ENCODE data around the gene RNF169.
A peak's percentile ranks its signal among the peaks of the same experiment; 100 is the strongest.
"Not testable (repeated sequence)": the region's sequence is repeated elsewhere in the genome, so short reads cannot be mapped to it uniquely, and the experiment has no call there.

Gene RNF169

DNA sequence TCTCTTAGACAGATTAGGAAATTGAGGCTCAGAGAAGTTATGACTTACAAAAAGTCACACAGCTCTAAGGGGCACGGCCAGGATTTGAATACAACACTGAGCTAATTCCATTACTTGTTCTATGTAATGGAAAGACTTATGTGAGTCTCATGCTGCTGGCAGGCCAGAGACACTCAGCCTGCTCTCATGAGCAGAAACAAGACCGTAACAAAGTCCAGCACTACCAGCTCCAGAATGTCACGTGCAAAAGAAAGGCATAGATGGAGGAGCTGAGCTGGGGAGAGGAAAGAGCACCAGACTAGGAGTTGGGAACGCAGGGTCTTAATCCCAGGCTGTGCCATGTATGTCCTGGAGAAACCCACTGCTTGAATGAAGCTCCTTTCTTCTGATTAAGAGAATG lies 19.3 kb upstream of the RNF169 start:
- no peak for DNase-seq

DNA sequence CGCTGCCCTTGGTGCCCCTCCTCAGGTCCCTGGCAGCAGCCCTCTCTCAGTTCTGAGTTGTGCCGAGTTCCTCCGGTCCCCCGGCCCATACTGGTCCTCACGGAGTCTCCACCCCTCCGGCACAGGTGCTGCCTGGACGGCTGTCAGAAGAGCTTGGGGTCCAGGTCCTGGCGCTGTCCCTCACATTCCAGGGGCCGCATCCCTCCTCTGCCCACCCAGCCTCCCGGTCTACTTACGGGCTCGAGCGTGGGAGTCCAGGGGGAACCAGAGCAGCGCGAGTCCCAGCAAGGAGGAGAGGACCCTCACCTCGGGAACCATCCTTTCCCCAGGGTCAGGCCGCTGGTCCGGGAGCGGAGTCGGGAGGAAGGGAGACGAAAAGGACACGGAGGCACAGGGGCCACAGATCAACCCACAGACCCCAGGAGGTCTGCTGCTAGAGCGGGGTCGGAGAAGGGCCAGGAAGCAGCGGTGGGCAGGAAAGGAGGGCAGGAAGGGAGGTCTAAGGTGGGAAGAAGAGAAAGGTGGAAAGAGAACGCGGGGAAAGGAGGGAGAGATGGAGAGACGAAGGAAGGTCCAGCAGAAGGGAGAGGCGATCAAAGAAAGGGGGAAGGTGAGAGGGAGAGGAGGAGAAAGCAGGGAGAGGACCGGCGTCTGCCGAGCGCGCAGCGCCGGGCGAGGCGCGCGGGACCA lies 17.9 kb upstream of the RNF169 start:
- DNase-seq: no peak

DNA sequence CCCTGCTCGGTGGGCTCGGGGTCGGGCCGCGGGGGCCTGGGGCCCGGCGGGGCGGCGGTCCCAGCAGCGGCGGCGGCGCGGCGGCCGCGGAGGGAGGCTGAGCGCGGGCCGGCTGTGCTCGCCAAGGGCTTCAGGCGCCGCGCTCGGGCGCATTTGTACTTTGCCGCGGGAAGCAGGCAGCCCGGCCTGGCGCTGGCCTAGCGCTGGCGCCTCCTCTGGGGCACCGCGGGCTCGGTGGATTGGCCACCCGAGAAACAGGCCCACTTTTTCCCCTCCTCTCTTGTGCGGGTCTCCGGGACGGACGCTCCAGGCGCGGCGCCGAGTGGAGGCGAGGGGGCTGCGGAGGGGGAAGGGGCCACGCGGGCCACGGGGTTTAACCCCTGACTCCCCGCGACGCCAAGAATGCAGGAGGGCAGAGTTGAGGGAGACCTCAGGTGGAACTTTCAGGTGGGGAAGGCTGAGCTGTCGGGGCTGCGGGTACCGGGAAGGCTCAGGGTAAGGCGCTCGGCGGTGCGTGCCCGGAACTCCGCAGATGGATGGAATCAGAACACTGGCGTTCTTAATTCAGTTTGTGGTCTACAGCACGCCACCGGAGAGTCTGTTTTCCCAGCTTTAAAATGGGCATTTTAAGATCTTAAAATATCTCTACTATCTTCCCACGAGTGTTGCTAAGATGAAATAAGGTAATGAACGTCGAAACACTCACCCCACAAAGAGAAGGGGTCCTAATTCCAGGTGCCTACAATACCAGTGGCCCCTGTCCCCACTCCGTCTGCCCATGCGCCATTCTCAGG lies 17.2 kb upstream of the RNF169 start, which contains the start of gene CHRDL2:
Gene CHRDL2, minus strand, starts transcription at position 126 of the 794 bp plus-strand sequence. CDS start 538 bp downstream, outside the sequence.
- DNase-seq: no peak

DNA sequence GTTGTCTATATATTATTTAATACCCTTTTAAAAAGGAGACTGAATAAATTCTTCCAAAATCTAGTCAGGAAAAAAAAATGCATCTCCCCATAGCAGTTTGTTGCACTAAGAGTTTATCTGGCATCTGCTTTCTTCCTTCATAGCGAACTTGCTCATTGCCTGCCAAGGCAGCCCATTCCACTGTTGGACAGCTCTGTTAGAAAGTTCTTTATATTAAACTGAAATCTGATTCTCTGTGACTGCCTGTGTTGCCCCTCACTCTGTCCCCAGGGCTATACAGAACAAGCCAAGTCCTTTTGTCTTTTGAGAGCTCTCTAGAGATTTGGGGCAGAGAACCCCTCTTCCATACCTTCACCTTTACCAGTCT lies 14.1 kb upstream of the RNF169 start:
- no peak for DNase-seq

DNA sequence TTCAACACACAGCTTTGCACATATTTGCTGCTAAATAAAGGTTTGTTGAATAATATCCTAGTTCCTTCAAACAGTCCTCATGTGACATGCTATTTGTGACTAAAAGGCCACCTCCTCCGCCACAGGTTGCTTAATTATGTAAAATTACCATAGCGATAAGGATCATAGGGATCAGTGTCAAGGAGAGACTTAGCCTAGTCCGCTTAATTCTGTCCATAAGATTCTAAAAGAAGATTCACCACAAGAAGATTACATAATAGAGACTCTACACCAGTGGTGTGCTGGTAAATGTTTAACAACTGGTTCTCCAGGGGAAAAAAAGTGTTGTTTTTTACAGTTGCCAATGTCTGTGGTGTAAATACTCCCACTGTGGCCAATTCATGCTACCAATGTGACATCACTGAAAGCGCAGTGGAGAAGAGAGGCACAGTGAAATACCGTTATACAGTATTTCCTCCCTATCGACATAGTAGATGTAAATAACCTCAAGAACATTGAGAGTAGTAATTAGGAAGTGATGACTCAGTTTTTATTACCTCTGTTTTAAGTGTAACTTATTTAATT lies 13.2 kb upstream of the RNF169 start:
- no peak for DNase-seq

DNA sequence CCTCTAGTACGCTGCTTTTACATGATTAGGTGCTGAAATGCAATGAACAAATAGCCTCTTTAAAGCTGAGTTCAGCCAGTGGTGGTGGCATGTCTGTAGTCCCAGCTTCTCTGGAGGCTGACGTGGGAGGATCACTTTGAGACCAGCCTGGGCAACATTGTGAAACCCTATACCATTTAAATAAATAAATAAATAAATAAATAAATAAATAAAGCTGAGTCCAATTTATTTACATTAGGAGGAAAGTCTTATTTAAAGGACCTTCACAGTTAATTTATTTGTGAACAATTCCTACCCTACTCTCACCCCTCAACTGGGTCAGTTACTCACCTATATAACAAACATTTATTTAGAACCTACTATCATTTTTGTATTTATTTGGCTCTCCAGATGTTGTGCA lies 12.6 kb upstream of the RNF169 start:
- DNase-seq: no peak

DNA sequence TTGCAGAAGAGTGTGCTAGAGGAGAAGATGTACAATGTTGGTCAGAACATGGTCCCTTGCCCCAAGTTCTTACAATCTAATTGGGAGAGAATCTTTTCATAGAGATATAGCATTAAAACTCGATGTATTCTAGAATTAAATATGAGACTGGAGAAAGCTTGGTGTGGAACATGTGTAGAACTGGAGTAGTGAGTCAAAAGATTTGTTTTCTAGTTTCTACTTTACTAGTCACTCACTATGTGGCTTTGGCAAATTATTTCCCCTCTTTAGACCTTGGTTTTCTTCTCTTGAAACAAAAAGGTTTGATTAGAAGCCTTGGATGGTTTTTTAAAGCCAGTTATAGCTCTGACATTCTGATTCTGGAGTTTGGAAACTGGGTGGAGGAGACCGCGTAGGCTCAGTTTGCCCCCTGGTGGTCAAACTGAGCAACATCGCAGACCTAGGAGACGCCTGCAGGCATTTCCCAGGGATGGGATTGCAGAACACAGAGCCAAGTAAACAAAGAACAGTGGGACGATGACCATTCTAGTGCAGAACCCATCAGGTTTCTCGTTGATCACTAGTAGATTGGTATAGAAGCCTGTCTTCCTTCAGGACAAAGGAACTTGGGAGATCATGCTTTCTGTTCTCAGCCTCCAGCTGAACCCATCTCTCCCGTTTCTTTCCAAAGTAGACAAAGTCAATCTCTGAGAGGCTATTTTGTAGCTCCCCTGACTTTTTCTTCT lies 8.9 kb upstream of the RNF169 start:
- peak; percentile 57 for DNase-seq

DNA sequence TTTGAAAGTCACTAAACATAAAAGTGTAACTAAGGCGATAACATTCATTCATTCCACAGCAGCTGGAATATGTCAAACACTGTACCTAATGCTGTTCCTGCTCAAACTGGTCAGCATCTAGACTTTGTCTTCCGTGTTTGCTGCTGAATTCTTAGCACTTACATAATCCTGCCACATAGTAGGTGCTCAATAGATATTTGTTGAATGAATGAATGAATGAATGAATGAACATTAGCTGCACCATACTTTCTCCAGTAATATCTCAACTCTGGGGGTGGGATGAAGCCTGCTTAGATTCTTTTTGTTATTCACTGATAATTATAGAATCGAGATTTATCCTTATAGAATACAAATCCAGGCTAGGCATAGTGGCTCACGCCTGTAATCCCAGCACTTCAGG lies 6.6 kb upstream of the RNF169 start:
- DNase-seq: no peak

DNA sequence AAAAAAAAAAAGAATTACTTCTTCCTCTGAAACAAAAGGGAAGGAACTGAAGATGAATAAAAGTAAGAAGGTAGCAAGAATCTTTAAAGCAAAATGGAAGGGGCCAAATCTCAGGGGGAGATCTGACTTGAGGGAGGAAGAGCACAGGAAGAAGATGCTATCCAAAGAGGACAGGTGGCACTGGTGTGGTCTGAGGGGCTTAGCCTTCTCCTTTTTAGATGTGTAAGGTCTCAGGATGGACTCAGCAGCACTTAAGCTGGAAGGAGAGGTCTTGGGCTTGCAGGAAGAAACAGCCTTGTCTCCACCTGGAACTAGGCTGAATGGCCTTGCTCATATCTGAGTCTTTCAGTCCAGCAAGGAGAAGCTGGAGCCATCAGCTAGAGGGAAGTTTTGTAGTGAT lies 5.0 kb upstream of the RNF169 start:
- no peak for DNase-seq

DNA sequence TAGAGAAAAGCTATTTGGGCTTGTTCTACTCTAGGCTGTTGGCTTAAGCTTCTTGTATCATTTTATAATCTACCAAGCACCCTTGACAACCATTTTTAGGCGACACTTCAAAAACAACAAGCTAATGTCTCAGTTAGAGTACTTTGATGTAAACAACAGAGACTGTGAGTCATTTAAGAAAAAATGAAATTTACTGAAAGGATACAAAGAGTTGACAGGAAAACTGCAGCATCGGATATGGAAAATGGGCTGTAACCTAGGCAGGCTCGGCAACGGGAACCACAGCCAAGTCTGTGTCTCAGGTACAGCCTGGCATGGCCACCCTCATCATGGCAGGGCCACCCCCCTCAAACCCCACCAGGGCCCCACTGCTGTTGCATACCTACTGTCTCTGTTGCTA lies 4.4 kb upstream of the RNF169 start:
- no peak for DNase-seq

DNA sequence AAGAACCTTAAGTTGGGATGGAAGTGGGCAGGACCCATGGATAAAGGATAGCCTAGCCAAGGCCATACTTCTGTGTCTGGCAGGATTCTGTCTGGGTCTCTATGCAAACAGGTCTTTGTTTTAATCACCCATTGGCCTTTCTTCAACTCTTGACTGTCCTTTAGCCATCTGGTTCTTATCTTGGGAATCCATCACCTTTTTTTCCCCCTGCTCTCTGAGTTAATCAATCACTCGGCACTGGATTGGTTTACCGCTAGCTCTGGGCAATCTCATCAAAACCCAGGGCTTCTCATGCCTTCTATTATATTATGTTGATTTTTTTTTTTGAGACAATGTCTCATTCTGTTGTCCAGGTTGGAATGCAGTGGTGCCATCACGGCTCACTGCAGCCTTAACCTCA lies 1.8 kb upstream of the RNF169 start:
- DNase-seq: no peak

DNA sequence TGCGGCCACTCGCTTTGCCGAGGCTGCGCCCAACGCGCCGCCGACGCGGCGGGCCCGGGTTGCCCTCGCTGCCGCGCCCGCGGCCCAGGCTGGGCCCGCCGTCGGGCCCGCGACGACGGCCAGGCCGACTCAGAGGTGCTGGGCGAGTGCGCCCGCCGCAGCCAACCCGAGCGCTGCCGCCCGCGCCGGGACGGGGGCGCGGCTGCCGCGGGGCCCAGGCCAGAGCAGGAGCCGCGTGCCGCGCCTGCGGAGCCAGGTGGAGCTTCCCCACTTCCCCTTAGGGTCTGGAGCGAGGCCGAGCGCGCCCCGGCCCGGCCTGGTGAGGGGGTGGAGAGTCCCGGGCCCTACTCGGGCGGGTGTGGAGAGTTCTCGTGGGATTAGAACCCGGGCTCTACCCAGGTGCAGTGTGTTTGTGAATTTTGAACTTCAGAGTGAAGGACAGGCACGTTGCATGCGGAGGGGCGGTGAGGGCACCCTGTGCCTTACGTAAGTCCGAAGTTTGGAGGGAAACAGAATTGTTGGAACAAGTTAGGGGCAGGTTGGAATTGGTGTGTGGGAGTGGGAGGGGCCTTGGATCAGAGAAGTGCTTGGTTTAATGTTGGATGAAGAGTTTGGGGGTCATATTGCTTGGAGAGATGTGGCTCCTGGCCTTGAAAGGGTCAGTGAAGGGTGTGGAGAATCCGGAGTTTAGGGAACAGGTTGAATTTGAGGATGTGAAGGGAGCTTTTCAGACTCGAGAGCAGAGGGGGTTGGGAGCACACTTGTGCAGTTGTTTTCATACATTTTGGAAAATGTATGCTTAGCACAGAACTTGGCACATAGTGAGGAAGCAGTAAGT lies 697 bp downstream of the RNF169 start:
- peak; percentile 66 for DNase-seq

DNA sequence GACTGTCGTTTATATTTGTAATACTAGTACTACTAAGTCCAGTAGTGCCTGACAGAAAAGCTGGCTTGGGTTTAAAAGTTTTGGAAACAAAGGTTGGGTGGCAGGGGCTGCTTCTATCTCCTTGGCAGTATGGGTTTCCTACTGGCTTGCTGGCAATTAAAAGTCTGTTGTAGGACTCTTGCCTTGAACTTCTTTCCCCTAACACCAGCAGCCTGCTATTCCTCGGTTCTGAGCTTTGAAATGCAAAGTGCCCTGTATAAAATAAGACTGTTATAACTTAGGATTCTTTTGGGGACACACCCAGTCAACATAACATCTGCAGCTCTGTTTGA lies 1.3 kb downstream of the RNF169 start:
- no peak for DNase-seq

DNA sequence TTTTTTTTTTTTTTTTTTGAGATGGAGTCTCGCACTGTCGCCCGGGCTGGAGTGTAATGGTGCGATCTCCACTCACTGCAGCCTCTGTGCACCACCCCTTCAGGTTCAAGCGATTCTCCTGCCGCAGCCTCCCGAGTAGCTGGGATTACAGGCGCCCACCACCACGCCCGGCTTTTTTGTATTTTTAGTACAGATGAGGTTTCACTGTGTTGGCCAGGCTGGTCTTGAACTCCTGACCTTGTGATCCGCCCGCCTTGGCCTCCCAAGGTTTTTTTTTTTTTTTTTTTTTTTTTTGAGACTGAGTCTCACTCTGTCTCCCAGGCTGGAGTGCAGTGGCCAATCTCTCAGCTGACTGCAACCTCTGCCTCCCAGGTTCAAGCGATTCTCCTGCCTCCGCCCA lies 1.9 kb downstream of the RNF169 start:
- DNase-seq: not testable (repeated sequence)

DNA sequence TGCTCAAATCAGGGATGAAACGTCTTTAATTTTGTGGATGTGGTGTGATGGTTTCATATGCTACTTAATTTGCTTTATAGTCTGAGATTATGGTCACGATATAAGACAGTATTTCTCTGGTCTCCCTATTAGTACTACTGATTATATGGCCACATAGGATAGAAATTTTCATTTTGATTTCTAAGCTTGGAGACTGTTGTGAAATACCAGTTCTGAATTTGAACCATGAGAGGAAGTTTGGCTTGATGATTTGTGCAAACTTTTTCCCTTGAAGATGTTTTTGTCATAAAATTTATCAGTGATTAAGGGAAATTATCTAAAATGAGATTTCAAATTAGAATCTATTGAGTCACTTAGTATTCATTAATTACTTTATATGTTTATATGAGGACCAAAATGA lies 2.7 kb downstream of the RNF169 start:
- no peak for DNase-seq

DNA sequence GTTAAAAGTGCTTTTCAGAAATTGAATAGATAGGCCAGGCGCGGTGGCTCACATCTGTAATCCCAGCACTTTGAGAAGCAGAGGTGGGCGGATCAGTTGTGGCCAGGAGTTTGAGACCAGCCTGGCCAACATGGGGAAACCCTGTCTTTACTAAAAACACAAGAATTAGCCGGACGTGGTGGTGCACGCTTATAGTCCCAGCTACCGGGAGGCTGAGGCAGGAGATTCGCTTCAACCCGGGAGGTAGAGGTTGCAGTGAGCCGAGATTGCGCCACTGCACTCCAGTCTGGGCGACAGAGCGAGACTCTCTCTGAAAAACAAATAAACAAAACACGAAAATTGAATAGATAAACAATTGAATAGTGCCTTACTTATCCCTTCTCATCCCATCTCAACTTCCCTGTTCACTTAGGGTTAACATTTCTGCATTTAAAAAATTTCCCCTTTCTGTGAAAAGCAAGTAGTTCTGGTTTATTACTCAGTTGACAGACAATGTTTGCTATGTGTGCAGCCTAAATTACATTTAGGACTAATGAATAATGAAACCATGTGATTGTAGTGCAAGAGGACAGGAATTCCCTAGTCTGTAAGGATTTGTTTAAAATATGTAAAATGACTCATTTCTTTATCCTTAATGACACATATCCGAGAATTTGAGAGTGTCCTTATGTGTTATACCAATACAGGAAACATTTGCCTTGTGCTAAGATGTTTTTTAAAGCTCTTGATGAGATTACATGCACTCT lies 6.0 kb downstream of the RNF169 start:
- peak; percentile 22 for DNase-seq

DNA sequence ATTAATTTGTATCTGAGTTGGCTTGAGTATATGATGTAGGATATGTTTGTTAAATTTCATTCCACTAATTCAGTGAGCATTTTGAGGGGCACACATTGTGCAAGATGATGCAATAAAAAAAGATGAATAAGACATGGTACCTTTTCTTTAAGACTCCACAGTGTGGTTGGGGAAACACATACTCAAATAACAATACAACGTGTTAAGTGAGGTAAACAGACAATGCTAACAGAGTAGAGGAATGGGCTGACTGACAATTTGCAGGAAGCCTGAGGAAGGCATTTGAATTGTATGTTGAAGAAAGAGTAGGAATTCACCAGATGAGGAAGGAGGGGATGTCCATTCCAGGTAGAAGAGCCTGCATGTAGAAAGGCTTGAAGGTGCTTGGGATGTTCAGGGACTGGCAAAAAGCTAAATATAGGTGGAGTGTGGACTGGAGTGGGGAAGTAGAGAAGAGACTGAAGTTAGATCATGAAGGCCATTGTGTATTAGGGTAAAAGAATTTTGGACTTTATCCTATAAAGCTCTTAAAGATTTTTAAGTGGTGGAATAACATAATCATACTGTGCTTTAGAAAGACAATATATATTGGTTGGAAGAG lies 6.8 kb downstream of the RNF169 start:
- no peak for DNase-seq

DNA sequence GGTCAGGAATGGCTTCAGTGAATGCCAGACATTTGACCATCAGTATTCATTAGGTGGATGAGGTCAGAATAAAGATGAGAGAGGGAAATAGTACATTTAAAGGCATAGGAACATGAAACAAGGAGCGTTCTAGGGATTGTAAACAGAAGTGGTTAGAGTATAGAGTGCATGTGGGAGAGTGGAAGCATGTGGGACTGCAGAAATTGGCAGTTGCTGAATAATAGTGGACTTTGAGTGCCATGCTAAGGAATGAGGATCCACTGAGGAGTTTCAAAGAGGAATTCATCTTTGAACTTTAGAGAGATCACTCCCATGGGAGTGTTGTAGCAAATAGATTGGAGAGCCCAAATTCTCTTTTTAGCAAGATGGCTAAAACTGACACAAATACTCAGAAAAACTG lies 7.9 kb downstream of the RNF169 start:
- DNase-seq: no peak

DNA sequence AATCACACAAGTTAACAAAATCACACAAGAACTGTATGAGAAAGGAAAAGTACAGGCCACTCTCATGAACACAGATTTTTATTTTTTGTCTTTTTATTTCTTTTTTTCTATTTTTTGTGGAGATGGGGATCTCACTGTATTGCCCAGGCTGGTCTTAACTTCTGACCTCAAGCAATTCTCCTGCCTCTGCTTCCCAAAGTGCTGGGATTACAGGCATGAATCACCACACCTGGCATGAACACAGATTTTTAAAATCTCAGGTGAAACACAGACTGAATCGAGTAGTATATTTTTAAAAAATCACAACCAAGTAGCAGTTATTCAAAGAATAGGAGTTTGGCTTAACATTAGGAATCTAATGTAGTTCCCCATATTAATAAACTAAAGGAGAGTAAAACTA lies 18.3 kb downstream of the RNF169 start:
- no peak for DNase-seq

DNA sequence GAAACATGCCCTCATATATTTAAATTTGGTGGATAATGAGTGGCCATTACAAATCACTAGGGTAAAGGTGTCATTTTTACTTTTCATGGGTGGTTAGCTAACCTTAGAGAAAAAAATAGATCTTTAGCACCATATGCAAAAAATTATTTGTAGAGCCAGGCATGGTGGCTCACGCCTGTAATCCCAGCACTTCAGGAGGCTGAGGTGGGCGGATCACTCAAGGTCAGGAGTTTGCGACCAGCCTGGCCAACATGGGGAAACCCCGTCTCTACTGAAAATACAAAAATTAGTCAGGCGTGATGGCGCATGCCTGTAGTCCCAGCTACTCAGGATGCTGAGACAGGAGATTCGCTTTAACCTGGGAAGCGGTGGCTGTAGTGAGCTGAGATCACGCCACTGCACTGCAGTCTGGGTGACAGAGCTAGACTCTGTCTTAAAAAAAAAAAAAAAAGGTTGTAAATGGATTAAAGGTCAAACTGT lies 19.6 kb downstream of the RNF169 start:
- peak; percentile 81 for DNase-seq

DNA sequence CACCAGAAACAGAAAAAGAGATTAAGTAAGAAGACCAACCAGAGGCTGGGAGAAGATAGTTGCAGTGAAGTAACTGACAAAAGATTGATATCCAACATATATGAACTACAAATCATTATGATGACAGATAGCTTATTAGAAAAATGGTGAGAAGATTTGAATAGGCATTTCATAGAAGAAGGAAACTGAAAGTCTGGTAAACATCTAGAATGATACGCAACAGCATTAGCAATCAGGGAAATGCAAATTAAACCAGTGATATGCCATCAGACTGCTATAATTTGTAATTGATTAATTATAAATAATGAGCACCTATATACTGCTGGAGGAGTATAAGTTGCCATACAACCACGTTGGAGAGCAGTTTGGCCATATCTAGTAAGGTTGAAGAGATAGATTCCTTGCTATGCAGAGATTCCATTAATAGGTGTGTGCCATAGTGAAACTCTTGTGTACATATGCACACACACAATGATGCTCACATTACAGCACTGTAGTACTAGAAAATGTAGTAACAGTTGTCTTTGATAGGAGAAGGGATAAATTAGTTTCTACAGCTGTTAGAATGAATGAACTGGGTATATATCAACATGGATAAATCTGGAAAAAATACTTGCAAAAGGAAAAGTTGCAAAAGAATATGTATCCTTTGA lies 20.5 kb downstream of the RNF169 start:
- no peak for DNase-seq
